Right lobe of liver (tissue), 6 donors: ENCODE data around the gene C20orf96. TPM values are rescaled to one million over a fixed set of nuclear protein-coding genes. Genes with fewer than 3 reads are reported as not detected.
A peak's percentile ranks its signal among the peaks of the same experiment; 100 is the strongest.

ENCODE experiments used
- ATAC-seq, 4 donors: fragments of 200-7000 bp; cut with Tn5 transposase; one replicate each; pipeline ENCODE4 v1.9.1; 2020; ENCODE audit warnings: mild to moderate bottlenecking in 4 of 4, moderate library complexity in 4 of 4
- DNase-seq, 3 donors: peaks; one replicate each; pipeline ENCODE4 v3.0.0-alpha.2; 2020
- H3K27ac ChIP-seq, 3 donors: fragments of 200-600 bp; one replicate each; pipeline ENCODE4 v1.8.0; 2022
- H3K27me3 ChIP-seq, 2 donors: fragments of 200-600 bp; one replicate each; pipeline ENCODE4 v1.8.0; 2022
- H3K36me3 ChIP-seq, 4 donors: fragments of 200-600 bp; sonication (generic) in 1 of 4; one replicate each; pipeline versions ENCODE4 v1.5.1 to v1.8.0; 2017 to 2022; ENCODE audit warnings: control low read depth in 1 of 4
- H3K4me1 ChIP-seq, 4 donors: fragments of 200-600 bp; sonication (generic) in 1 of 4; one replicate each; pipeline versions ENCODE4 v1.5.1 to v1.8.0; 2017 to 2022; ENCODE audit warnings: control low read depth in 1 of 4
- H3K4me3 ChIP-seq, 3 donors: fragments of 200-600 bp; one replicate each; pipeline ENCODE4 v1.8.0; 2022
- H3K9me3 ChIP-seq, 4 donors: fragments of 200-600 bp; sonication (generic) in 1 of 4; one replicate each; pipeline versions ENCODE4 v1.5.1 to v1.8.0; 2017 to 2022; ENCODE audit warnings: control low read depth in 1 of 4
- CTCF ChIP-seq, 4 donors: fragments of 200-600 bp in 3 of 4; fragments of 450-650 bp in 1 of 4; IDR thresholded peaks; one replicate each; pipeline versions ENCODE4 v1.5.1 to v1.8.0; 2016 to 2022; ENCODE audit warnings: antibody characterized with exemption in 4 of 4, mild to moderate bottlenecking in 2 of 4
- POLR2A ChIP-seq: fragments of 450-650 bp; IDR thresholded peaks from one replicate; pipeline ENCODE4 v1.6.1; 2017; ENCODE audit warnings: antibody characterized with exemption, mild to moderate bottlenecking
- WGBS: methylation state at CpG from one replicate; pipeline ENCODE4 v1.1.6; 2018; ENCODE audit warnings: low coverage, low lambda C conversion rate; ENCODE audit not compliant: insufficient coverage; ENCODE audit errors: missing lambda C conversion rate; 5-methylcytosine and 5-hydroxymethylcytosine counted together
- intact Hi-C, 2 donors: fragments of 100-400 bp; cut with DNase I; formaldehyde crosslinking; loops; one replicate each; pipeline versions ENCODE4 v1.11.2 to v1.14.1; 2022
- total RNA-seq, 6 experiments: library from RNA; depleted of rRNA in 2 of 6; stranded (reverse); fragments of >200 nt in 2 of 6; fragmentation: NEBNext Ultra II Directional in 3 of 6; extraction: Animal tissue kit (Norgen Biotek cat#: 25700) in 3 of 6; gene quantifications; one replicate each; pipeline versions ENCODE4 v1.1.0 to v1.2.4, GENCODE V29; 2016 to 2023
- donor health status: DM: no; HTN: yes; CAD: no.
- donor health status: DM: no; HTN: no; CAD: no.
- donor health status: DM: no; HTN: no; CAD: no.
- donor health status: DM: no; HTN: yes; CAD: no.
- donor health status: DM: no; HTN: yes; CAD: no.

C20orf96 gene
- total RNA-seq, 6 experiments from 2014 or later, result 0.62 to 2.5 (median 1.8) TPM

GRCh38 chr20:326645-327185, 36.2 kb upstream of the C20orf96 start:
- DNase-seq, result peak in 2 of 3 donors; percentile 48 to 63
- H3K27ac ChIP-seq, result peak overlapping the region; percentile 31 to 88 (median 51)

GRCh38 chr20:325889-326644, 35.5 kb upstream of the C20orf96 start:
- WGBS, result 0% methylated on average over 5 of the region's 103 CpGs
- H3K36me3 ChIP-seq, result no peaks in the 10 kb centered on the region
- H3K27me3 ChIP-seq, result no peaks in the 10 kb centered on the region
- intact Hi-C loops, result no loop called here
- ATAC-seq (no peak), DNase-seq (peak; percentile 61 to 72 (median 70))
- TF ChIP-seq CTCF (IDR thresholded peaks at IDR 0.05) (no peak), POLR2A (no peak)
- H3K9me3 ChIP-seq, result no peaks in the 10 kb centered on the region
- peak overlapping the region; percentile 62 to 69 (median 68) for H3K4me3 ChIP-seq
- H3K4me1 ChIP-seq, result peaks cover 0 to 7% (median 0%) of the 10 kb centered on the region in 4 donors
- peak overlapping the region; percentile 31 to 88 (median 51) for H3K27ac ChIP-seq

More at GRCh38 chr20:326645-327185, 36.2 kb upstream of the C20orf96 start:
- Histone ChIP-seq H3K4me1 (peaks cover 0 to 7% (median 0%) of the 10 kb centered on the region in 4 donors), H3K4me3 (peak overlapping the region; percentile 62 to 69 (median 68)), H3K36me3 (no peaks in the 10 kb centered on the region), H3K9me3 (no peaks in the 10 kb centered on the region), H3K27me3 (no peaks in the 10 kb centered on the region)
- TF ChIP-seq POLR2A, result no peak
- no peak for TF ChIP-seq CTCF (IDR thresholded peaks at IDR 0.05)
- ATAC-seq, result no peak
- intact Hi-C loops, result no loop called here
- WGBS, result 0% methylated on average over 6 of the region's 38 CpGs

GRCh38 chr20:325045-325888, 34.7 kb upstream of the C20orf96 start, which contains the start of gene SOX12:
Gene SOX12 (plus strand): TSS chr20:325552. CDS start chr20:325925, 373 bp downstream.
- intact Hi-C loops, result no loop called here
- Histone ChIP-seq H3K9me3 (no peaks in the 10 kb centered on the region), H3K36me3 (no peaks in the 10 kb centered on the region), H3K27me3 (no peaks in the 10 kb centered on the region), H3K4me1 (peaks cover 0 to 7% (median 0%) of the 10 kb centered on the region in 4 donors), H3K27ac (peak within 1 kb of the TSS; percentile 69 to 88 (median 81)), H3K4me3 (peak within 1 kb of the TSS; percentile 65 to 69 (median 68))
- DNase-seq (peak; percentile 98 to 99 (median 98)), ATAC-seq (peak; percentile 74 to 86 (median 82))
- 0% methylated on average over 14 of the region's 106 CpGs for WGBS
- no peak for TF ChIP-seq CTCF (IDR thresholded peaks at IDR 0.05)
- TF ChIP-seq POLR2A, result peak; percentile 64
